Measurements from ENCODE around the gene SLC27A1.
"Not testable (repeated sequence)": the region's sequence is repeated elsewhere in the genome, so short reads cannot be mapped to it uniquely, and the experiment has no call there.

SLC27A1 gene

GRCh38 chr19:17487284-17488121, 17.2 kb downstream of the SLC27A1 start:
- DNase-seq (ENCODE audit: low read depth), result no peak

DNA sequence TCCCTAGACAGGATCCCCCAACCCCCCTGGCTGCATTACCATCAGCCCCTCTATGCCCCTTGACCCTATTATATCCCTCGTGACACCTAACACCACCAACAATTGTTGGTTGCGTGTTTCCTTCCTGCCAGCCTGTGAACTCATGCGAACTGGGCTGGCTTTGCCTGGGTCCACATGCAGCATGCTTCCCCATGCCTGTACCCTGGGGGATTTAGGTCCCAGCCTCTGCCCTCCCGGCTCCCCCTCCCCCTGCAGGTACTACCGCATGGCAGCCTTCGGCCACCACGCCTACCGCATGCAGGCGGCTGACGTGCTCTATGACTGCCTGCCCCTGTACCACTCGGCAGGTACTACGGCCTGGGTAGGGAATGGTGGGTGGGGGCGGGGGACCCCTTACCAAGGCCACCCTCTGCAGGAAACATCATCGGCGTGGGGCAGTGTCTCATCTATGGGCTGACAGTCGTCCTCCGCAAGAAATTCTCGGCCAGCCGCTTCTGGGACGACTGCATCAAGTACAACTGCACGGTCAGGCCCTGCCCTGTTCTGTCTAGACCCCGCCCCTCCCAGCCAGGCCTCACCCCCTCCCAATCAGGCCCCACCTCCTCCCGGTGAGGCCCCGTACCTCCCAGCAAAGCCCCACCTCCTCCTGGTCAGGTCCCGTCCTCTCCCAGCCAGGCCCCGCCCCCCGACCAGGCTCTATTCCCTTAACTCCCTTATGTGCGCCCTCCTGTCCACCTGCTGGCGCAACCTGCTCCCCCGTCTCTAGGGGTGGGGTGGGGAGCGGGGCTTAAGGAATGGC, 18.5 kb downstream of the SLC27A1 start:
- no peak for DNase-seq (ENCODE audit: low read depth)

DNA sequence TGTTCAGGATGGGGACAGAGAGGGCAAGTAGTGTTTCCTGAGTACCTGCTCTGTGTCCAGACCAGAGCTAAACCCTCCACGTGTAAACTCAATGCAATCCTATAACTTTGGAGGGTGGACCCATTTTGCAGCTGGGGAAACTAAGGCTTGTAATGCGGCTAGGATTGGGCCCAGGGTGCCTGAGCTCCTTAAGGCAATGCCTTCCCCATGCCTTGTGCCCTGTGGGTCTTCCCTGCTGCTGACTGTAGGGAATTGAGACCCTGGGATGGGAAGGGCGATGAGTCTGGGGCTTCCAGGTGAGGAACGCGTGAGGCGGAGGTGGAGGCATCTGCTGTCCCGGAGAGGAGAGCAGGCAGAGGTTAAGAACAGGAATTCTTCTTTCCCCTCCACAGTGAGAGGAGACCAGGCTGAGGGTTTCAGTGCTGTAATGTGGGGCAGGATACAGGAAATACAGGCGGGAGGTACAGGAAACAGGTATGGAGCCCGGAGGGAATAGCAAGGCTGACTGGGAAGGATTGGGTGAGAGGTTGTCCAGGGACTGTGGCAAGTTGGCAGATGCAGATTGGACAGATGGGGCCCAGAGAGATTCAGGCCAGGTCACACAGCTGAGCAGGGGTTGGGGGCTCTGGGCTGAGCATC, 19.2 kb downstream of the SLC27A1 start:
- no peak for DNase-seq (ENCODE audit: low read depth)

- DNase-seq (ENCODE audit: low read depth), result no peak
These were observed 20.1 kb downstream of the SLC27A1 start for GRCh38 chr19:17490411-17490810.

GRCh38 chr19:17491287-17491686, 21.0 kb downstream of the SLC27A1 start:
- DNase-seq (ENCODE audit: low read depth), result no peak

DNA sequence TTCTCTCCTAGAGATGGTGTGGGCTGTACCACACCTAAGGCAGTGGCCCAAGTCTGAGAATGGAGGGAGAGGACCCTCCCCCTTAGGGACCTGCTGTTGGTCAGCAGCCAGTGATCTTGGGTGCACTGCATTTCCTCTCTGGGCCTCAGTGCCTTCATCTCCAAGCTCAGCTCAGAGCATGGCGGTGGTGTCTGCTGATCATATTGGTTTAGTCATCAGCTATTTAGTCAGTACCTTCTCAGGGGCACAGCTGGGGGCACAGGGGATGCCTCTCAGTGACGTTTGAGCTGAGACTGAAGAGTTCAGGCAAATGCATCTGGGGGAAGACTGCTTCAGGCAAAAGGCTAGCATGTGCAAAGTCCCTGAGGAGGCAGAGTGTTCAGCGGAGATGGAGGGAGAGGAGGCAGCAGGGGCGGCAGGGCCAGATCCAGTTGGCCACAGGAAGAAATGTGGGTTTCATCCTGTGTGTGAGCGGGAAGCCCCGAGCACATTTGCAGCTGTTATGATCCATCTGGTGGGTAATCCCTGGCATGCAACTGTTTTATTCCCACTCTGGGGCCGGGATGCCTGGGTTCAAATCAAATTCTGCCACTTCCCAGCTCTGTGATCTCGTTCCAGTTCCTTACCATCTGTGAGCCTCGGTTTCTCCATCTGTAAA, 25.4 kb downstream of the SLC27A1 start:
- no peak for DNase-seq (ENCODE audit: low read depth)

- no peak for DNase-seq (ENCODE audit: low read depth)
These were observed 26.1 kb downstream of the SLC27A1 start for GRCh38 chr19:17496337-17496997.

GRCh38 chr19:17497149-17497798, 26.9 kb downstream of the SLC27A1 start:
- DNase-seq (ENCODE audit: low read depth), result no peak

- not testable (repeated sequence) for DNase-seq (ENCODE audit: low read depth)
These were observed 28.7 kb downstream of the SLC27A1 start for GRCh38 chr19:17499025-17499424.

DNA sequence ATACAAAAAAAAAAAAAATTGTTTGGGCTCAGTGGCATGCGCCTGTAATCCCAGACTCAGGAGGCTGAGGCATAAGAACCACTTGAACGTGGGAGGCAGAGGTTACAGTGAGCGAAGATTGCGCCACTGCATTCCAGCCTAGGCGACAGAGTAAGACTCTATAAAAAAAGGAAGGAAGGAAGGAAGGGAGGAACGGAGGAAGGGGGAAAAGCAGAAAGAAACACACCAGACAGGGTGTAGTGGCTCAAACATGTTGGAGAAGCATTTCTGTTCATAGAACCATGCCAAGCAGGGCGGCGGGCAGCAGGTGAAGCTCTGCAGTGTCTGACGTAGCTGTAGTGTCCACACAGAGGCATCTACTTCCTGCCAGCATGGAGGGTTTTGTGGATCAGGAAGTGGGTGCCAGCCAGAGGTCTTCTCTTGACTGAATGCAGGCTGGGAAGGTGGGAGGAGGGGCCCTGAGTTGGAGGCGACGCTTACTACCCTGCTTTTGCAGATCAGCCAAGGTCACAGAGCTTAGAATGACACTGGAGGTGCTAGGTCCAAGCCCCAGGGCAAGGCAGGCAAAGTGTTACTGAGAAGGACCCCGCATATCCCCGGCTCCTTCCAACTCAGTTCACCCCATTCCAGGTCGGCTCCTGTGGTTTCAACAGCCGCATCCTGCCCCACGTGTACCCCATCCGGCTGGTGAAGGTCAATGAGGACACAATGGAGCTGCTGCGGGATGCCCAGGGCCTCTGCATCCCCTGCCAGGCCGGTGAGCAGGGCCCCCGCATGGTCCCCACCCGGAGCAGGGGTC, 29.5 kb downstream of the SLC27A1 start:
- no peak for DNase-seq (ENCODE audit: low read depth)

GRCh38 chr19:17500447-17501198, 30.3 kb downstream of the SLC27A1 start:
- DNase-seq (ENCODE audit: low read depth), result no peak

GRCh38 chr19:17503240-17503639, 32.9 kb downstream of the SLC27A1 start:
- DNase-seq (ENCODE audit: low read depth), result no peak

- no peak for DNase-seq (ENCODE audit: low read depth)
These were observed 33.7 kb downstream of the SLC27A1 start for GRCh38 chr19:17504030-17504429.

DNA sequence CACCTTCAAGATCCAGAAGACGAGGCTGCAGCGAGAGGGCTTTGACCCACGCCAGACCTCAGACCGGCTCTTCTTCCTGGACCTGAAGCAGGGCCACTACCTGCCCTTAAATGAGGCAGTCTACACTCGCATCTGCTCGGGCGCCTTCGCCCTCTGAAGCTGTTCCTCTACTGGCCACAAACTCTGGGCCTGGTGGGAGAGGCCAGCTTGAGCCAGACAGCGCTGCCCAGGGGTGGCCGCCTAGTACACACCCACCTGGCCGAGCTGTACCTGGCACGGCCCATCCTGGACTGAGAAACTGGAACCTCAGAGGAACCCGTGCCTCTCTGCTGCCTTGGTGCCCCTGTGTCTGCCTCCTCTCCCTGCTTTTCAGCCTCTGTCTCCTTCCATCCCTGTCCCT, 34.1 kb downstream of the SLC27A1 start:
- DNase-seq (ENCODE audit: low read depth), result no peak

GRCh38 chr19:17505223-17505622, 34.9 kb downstream of the SLC27A1 start:
- DNase-seq (ENCODE audit: low read depth), result no peak

- DNase-seq (ENCODE audit: low read depth), result no peak
These were observed 36.4 kb downstream of the SLC27A1 start for GRCh38 chr19:17506745-17507144.

DNA sequence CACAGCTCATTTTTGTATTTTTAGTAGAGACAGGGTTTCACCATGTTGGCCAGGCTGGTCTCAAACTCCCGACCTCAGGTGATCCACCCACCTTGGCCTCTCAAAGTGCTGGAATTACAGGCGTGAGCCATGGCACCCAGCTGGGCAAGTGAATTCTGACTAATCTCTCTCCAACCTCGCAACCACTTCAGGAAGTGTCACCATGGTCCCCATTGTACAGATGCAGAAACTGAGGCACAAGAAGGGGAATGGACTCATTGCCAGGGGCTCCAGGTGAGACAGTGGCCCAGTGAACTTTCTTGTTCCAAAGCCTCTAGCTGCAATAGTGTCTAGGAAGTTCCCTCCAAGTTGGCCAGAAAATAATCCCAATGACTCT, 38.2 kb downstream of the SLC27A1 start:
- DNase-seq (ENCODE audit: low read depth), result not testable (repeated sequence)

- DNase-seq (ENCODE audit: low read depth), result no peak
These were observed 40.1 kb downstream of the SLC27A1 start for GRCh38 chr19:17510220-17510993.
